PC-9 (cell line): ENCODE data around the gene NACC2. TPM values are rescaled to one million over a fixed set of nuclear protein-coding genes. Genes with fewer than 3 reads are reported as not detected.

Source experiments
- BruUV-seq: library from RNA; stranded (reverse); fragments of 400-500 nt; replicated peaks from 2 replicates; lab custom pipeline; 2021; lab: Mats Ljungman, UMichigan
- CTCF ChIA-PET: fragments of 300-600 bp; sonication (Branson Sonifier 250); formaldehyde crosslinking; loops from one replicate; lab custom pipeline; 2022; ENCODE audit warnings: antibody characterized with exemption; lab: Charles Lee
- POLR2A ChIA-PET: fragments of 300-600 bp; sonication (Branson Sonifier 250); formaldehyde crosslinking; loops from one replicate; lab custom pipeline; 2022; ENCODE audit warnings: antibody characterized with exemption; ENCODE audit not compliant: unreplicated experiment; lab: Charles Lee
- DNase-seq, 2 experiments: peaks; one replicate each; pipeline versions ENCODE4 v3.0.0 to v3.0.0-alpha.2; 2015 to 2022; ENCODE audit warnings: mixed read lengths in 1 of 2
- H2AFZ ChIP-seq: fragments of 200-600 bp; sonication (generic); 2 replicates; pipeline ENCODE4 v1.8.1; 2017; ENCODE audit warnings: antibody characterized with exemption
- H3F3A ChIP-seq: fragments of 200-600 bp; sonication (generic); 2 replicates; pipeline ENCODE4 v1.8.1; 2017; ENCODE audit warnings: antibody characterized with exemption, mild to moderate bottlenecking, low read depth; ENCODE audit not compliant: insufficient read depth
- H3K27ac ChIP-seq: fragments of 200-600 bp; sonication (generic); 2 replicates; pipeline ENCODE4 v1.6.1; 2016; ENCODE audit warnings: mixed run types
- H3K27me3 ChIP-seq: fragments of 200-600 bp; sonication (generic); 2 replicates; pipeline ENCODE4 v1.6.1; 2016; ENCODE audit warnings: low read depth, mixed run types; ENCODE audit not compliant: insufficient read depth
- H3K36me3 ChIP-seq: fragments of 200-600 bp; sonication (generic); 2 replicates; pipeline ENCODE4 v1.6.1; 2016; ENCODE audit warnings: low read depth, mixed run types
- H3K4me1 ChIP-seq: fragments of 200-600 bp; sonication (generic); replicated peaks from 2 replicates; pipeline ENCODE4 v1.6.1; 2016; ENCODE audit warnings: mixed run types; ENCODE audit not compliant: insufficient read depth
- H3K4me2 ChIP-seq: fragments of 200-600 bp; sonication (generic); 2 replicates; pipeline ENCODE4 v1.6.1; 2017; ENCODE audit warnings: mixed run types
- H3K4me3 ChIP-seq: fragments of 200-600 bp; sonication (generic); 2 replicates; pipeline ENCODE4 v1.6.1; 2016; ENCODE audit warnings: mixed run types
- H3K79me2 ChIP-seq: fragments of 200-600 bp; sonication (generic); 2 replicates; pipeline ENCODE4 v1.6.1; 2017; ENCODE audit warnings: low read depth, mixed run types
- H3K9me2 ChIP-seq: fragments of 200-600 bp; sonication (generic); 2 replicates; pipeline ENCODE4 v1.8.1; 2017; ENCODE audit warnings: mild to moderate bottlenecking; ENCODE audit not compliant: insufficient read depth
- H3K9me3 ChIP-seq: fragments of 200-600 bp; sonication (generic); 2 replicates; pipeline ENCODE4 v1.8.1; 2016; ENCODE audit warnings: low read depth; ENCODE audit not compliant: insufficient read depth
- H4K20me1 ChIP-seq: fragments of 200-600 bp; sonication (generic); 2 replicates; pipeline ENCODE4 v1.8.1; 2017; ENCODE audit not compliant: insufficient read depth
- CTCF ChIP-seq: fragments of 200-600 bp; sonication (generic); conservative IDR thresholded peaks from 2 replicates; pipeline ENCODE4 v1.6.1; 2017; ENCODE audit warnings: mixed run types, antibody characterized with exemption, mild to moderate bottlenecking, moderate library complexity
- EZH2 ChIP-seq: fragments of 200-600 bp; sonication (generic); IDR thresholded peaks from 2 replicates; pipeline ENCODE4 v1.8.0; 2017; ENCODE audit warnings: antibody characterized with exemption, low read depth
- intact Hi-C: fragments of 100-400 bp; cut with micrococcal nuclease; formaldehyde crosslinking; loops from one replicate; pipeline ENCODE4 v1.10.0; 2022; ENCODE audit not compliant: unreplicated experiment
- total RNA-seq: library from RNA; stranded (reverse); gene quantifications from 2 replicates; pipeline ENCODE4 v1.2.3, GENCODE V29; 2021

The NACC2 gene
- total RNA-seq, 1 experiment from 2014 or later, result 22.4 TPM

- H3K4me2 ChIP-seq, result peak overlapping the region; percentile 79
These were observed 14.4 kb upstream of the NACC2 start for GRCh38 chr9:136109351-136110081.

DNA sequence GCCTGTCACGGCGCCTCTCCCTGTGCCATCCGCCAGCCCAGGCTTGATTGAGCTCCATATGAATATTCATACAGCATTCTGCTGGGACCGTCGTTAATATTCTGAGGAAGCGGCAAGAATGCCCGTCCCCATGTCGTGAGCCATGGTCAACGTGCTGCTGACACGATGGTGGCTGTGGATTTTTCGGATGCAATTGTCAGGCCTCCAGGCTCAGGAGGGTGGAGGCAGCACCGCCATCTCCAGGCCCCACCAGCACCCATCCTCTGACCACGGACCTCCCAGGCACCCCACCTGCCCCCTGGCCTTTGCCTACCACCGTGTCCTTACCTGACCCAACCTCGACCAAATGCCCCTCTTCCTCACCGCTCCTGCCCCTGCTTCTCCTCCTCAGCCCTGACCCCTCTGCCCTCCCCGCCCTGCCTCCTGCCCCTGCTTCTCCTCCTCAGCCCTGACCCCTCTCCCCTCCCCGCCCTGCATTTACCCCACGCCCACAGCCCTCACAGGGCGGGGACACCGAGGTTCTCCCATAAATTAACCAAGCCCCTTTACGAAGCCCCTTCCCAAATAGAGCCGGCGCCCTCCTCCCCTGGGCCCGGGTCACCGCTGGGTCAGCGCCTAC, 13.7 kb upstream of the NACC2 start:
- H4K20me1 ChIP-seq, result no peaks in the 10 kb centered on the region; the same call in 1 of the 2 replicates
- peak overlapping the region; percentile 79 for H3K4me2 ChIP-seq
- ChIA-PET CTCF (interaction anchor here (0.6 kb wide), 1 partner anchor 9 kb away, joined by 3 read pairs; no protein-coding TSS in a partner anchor), POLR2A (interaction anchor here (0.6 kb wide), 1 partner anchor 1426 kb away, joined by 5 read pairs; no protein-coding TSS in a partner anchor)
- peaks cover 7% of the 10 kb centered on the region; the same call in 1 of the 2 replicates for H3K4me1 ChIP-seq
- no peak overlapping the region for H3K27ac ChIP-seq
- no peaks in the 10 kb centered on the region for H3K9me2 ChIP-seq
- BruUV-seq, result no TSS peak
- H3K27me3 ChIP-seq, result peaks cover 16% of the 10 kb centered on the region; the same call in 1 of the 2 replicates
- TF ChIP-seq EZH2 (no peak), CTCF (no peak)
- peaks cover 12% of the 10 kb centered on the region; the same call in 1 of the 2 replicates for H3F3A ChIP-seq
- H3K36me3 ChIP-seq, result no peaks in the 10 kb centered on the region; the same call in 1 of the 2 replicates
- no peaks in the 10 kb centered on the region for H3K9me3 ChIP-seq
- no peaks in the 10 kb centered on the region for H3K79me2 ChIP-seq
- peak in 1 of 2 experiments; percentile 27 for DNase-seq
- no peak overlapping the region for H2AFZ ChIP-seq
- intact Hi-C loops, result loop anchor here (2.0 kb wide), 1 partner anchor 14 kb away; the partner anchor contains the start of gene NACC2
- H3K4me3 ChIP-seq, result peak overlapping the region; percentile 45; the same call in 1 of the 2 replicates

More at GRCh38 chr9:136109351-136110081, 14.4 kb upstream of the NACC2 start:
- Histone ChIP-seq H3K9me3 (no peaks in the 10 kb centered on the region), H2AFZ (peak overlapping the region; percentile 52; the same call in 1 of the 2 replicates), H3K27ac (no peak overlapping the region), H4K20me1 (peaks cover 2% of the 10 kb centered on the region), H3K27me3 (peaks cover 15% of the 10 kb centered on the region; the same call in 1 of the 2 replicates), H3K79me2 (no peaks in the 10 kb centered on the region), H3K4me3 (peak overlapping the region; percentile 45; the same call in 1 of the 2 replicates), H3F3A (peaks cover 19% of the 10 kb centered on the region; the same call in 1 of the 2 replicates), H3K36me3 (no peaks in the 10 kb centered on the region; the same call in 1 of the 2 replicates), H3K9me2 (no peaks in the 10 kb centered on the region), H3K4me1 (peaks cover 7% of the 10 kb centered on the region; the same call in 1 of the 2 replicates)
- DNase-seq, result peak; percentile 73 to 99
- TF ChIP-seq EZH2 (no peak), CTCF (no peak)
- intact Hi-C loops, result loop anchor here (2.0 kb wide), 1 partner anchor 15 kb away; the partner anchor contains the start of gene NACC2
- POLR2A ChIA-PET, result interaction anchor here (0.5 to 0.7 kb wide), 4 partner anchors 8 to 1425 kb away, joined by 3 to 18 read pairs (median 4); no protein-coding TSS in a partner anchor
- BruUV-seq, result no TSS peak
- CTCF ChIA-PET, result interaction anchor here (0.6 kb wide), 1 partner anchor 9 kb away, joined by 3 read pairs; no protein-coding TSS in a partner anchor
